Occipital lobe (tissue), 2 donors: ENCODE results near the gene SPRN. TPM values are rescaled to one million over a fixed set of nuclear protein-coding genes. Genes with fewer than 3 reads are reported as not detected.

Experiments used
- small RNA-seq: library from RNA; depleted of rRNA; stranded (forward); fragments of <200 nt; gene quantifications from one replicate; pipeline ENCODE3, GENCODE V24; 2014
- total RNA-seq: library from RNA; depleted of rRNA; stranded (reverse); fragments of >200 nt; gene quantifications from one replicate; pipeline ENCODE4 v1.2.3, GENCODE V29; 2014

Gene SPRN
- total RNA-seq, 1 donor from 2014 or later, result 6.1 TPM

Small RNA genes within 50 kb of the gene (small RNA-seq; reads per million reads assigned to genes)
- gene AL360181.4, result not detected
- not detected for gene MIR3944

Other genes with a start within 250 kb of the SPRN start
- not detected for gene UTF1, start 194.4 kb downstream of the SPRN start, total RNA-seq
- gene VENTX, start 186.8 kb downstream of the SPRN start, total RNA-seq, result not detected
- gene ADAM8, start 147.8 kb downstream of the SPRN start, total RNA-seq, result 1.7 TPM
- gene TUBGCP2, start 115.8 kb downstream of the SPRN start, total RNA-seq, result 42.4 TPM
- gene ZNF511, start 115.7 kb downstream of the SPRN start, total RNA-seq, result 7.5 TPM
- gene CALY, start 87.7 kb downstream of the SPRN start, total RNA-seq, result 4.7 TPM
- gene PRAP1, start 77.3 kb downstream of the SPRN start, total RNA-seq, result not detected
- gene FUOM, start 66.6 kb downstream of the SPRN start, total RNA-seq, result 6.9 TPM
- 28.2 TPM for gene ECHS1, start 51.3 kb downstream of the SPRN start, total RNA-seq
- gene PAOX, start 45.4 kb downstream of the SPRN start, total RNA-seq, result 10.1 TPM
- 14.8 TPM for gene MTG1, start 30.5 kb downstream of the SPRN start, total RNA-seq
- 0.47 TPM for gene SCART1, start 29.3 kb upstream of the SPRN start, total RNA-seq
- gene CYP2E1, start 102.7 kb upstream of the SPRN start, total RNA-seq, result 10.5 TPM
- gene SYCE1, start 141.0 kb upstream of the SPRN start, total RNA-seq, result 0.94 TPM
- not detected for gene FRG2B, start 202.2 kb upstream of the SPRN start, total RNA-seq